HFFc6 (cell line): ENCODE results near the gene C6orf89. TPM values are rescaled to one million over a fixed set of nuclear protein-coding genes. Genes with fewer than 3 reads are reported as not detected.

Source experiments
- DNase-seq: peaks from one replicate; pipeline ENCODE4 v3.0.0-alpha.2; 2018
- H3K27ac Mint-ChIP-seq: 2 replicates; pipeline ENCODE4 v1.8.0; 2020; ENCODE audit warnings: mild to moderate bottlenecking, mixed read lengths
- H3K27me3 Mint-ChIP-seq: 2 replicates; pipeline ENCODE4 v1.8.0; 2021; ENCODE audit warnings: mild to moderate bottlenecking, moderate library complexity, mixed read lengths; ENCODE audit not compliant: insufficient read depth
- H3K36me3 Mint-ChIP-seq: 2 replicates; pipeline ENCODE4 v1.8.0; 2021; ENCODE audit warnings: low read depth, mixed read lengths
- H3K4me1 Mint-ChIP-seq: 2 replicates; pipeline ENCODE4 v1.8.0; 2020; ENCODE audit warnings: low read depth, mixed read lengths
- H3K4me3 Mint-ChIP-seq: 2 replicates; pipeline ENCODE4 v1.8.0; 2020; ENCODE audit warnings: mild to moderate bottlenecking, moderate library complexity, mixed read lengths
- H3K9me3 Mint-ChIP-seq: 2 replicates; pipeline ENCODE4 v1.8.0; 2020; ENCODE audit warnings: mild to moderate bottlenecking, mixed read lengths
- CTCF ChIP-seq: fragments of 200-600 bp; sonication (generic); IDR thresholded peaks from 2 replicates; pipeline ENCODE4 v1.5.0; 2021; ENCODE audit warnings: antibody characterized with exemption, mild to moderate bottlenecking
- total RNA-seq, 6 experiments: library from RNA; stranded (reverse); fragmentation: NEBNext Ultra II Directional; extraction: Animal tissue kit (Norgen Biotek cat#: 25700); gene quantifications; 2 replicates in 1 of 6; 3 replicates in 5 of 6; pipeline ENCODE4 v1.2.3, GENCODE V29; 2021

Gene C6orf89
- total RNA-seq, 6 experiments from 2014 or later, result 71.3 to 89.2 (median 80.8) TPM

GRCh38 chr6:36862164-36862847, 23.4 kb upstream of the C6orf89 start:
- H3K36me3 Mint-ChIP-seq, result peaks cover 22% of the 10 kb centered on the region
- peaks cover 2% of the 10 kb centered on the region; the same call in 1 of the 2 replicates for H3K27me3 Mint-ChIP-seq
- no peak for DNase-seq
- no peak for TF ChIP-seq CTCF
- no peaks in the 10 kb centered on the region for H3K9me3 Mint-ChIP-seq
- no peak overlapping the region for H3K4me3 Mint-ChIP-seq
- H3K4me1 Mint-ChIP-seq, result peaks cover 60% of the 10 kb centered on the region
- peak overlapping the region; percentile 14; the same call in 1 of the 2 replicates for H3K27ac Mint-ChIP-seq

- Mint-ChIP-seq H3K36me3 (peaks cover 28% of the 10 kb centered on the region), H3K9me3 (no peaks in the 10 kb centered on the region), H3K4me1 (peaks cover 66% of the 10 kb centered on the region), H3K4me3 (no peak overlapping the region), H3K27me3 (peaks cover 4% of the 10 kb centered on the region; the same call in 1 of the 2 replicates), H3K27ac (no peak overlapping the region; the same call in 1 of the 2 replicates)
- no peak for TF ChIP-seq CTCF
- DNase-seq, result no peak
Observed at GRCh38 chr6:36862848-36863382, 22.8 kb upstream of the C6orf89 start.

GRCh38 chr6:36863670-36864540, 21.8 kb upstream of the C6orf89 start:
- TF ChIP-seq CTCF, result no peak
- no peak for DNase-seq
- Mint-ChIP-seq H3K4me3 (no peak overlapping the region), H3K27me3 (peaks cover 2% of the 10 kb centered on the region; the same call in 1 of the 2 replicates), H3K27ac (peak overlapping the region; percentile 6; the same call in 1 of the 2 replicates), H3K36me3 (peaks cover 31% of the 10 kb centered on the region), H3K4me1 (peaks cover 63% of the 10 kb centered on the region), H3K9me3 (no peaks in the 10 kb centered on the region)

GRCh38 chr6:36865835-36866234, 19.9 kb upstream of the C6orf89 start:
- no peak for DNase-seq
- no peak for TF ChIP-seq CTCF
- Mint-ChIP-seq H3K4me1 (peaks cover 57% of the 10 kb centered on the region), H3K27me3 (peaks cover 2% of the 10 kb centered on the region; the same call in 1 of the 2 replicates), H3K27ac (no peak overlapping the region), H3K4me3 (no peak overlapping the region), H3K9me3 (no peaks in the 10 kb centered on the region), H3K36me3 (peaks cover 41% of the 10 kb centered on the region)

GRCh38 chr6:36867471-36868224, 18.1 kb upstream of the C6orf89 start:
- peaks cover 63% of the 10 kb centered on the region for H3K4me1 Mint-ChIP-seq
- no peaks in the 10 kb centered on the region for H3K9me3 Mint-ChIP-seq
- H3K36me3 Mint-ChIP-seq, result peaks cover 43% of the 10 kb centered on the region
- peak overlapping the region; percentile 4; the same call in 1 of the 2 replicates for H3K27ac Mint-ChIP-seq
- H3K4me3 Mint-ChIP-seq, result no peak overlapping the region
- DNase-seq, result no peak
- peaks cover 2% of the 10 kb centered on the region; the same call in 1 of the 2 replicates for H3K27me3 Mint-ChIP-seq
- TF ChIP-seq CTCF, result no peak
